Upper lobe of left lung (tissue), 6 donors: ENCODE results near the gene ULK1. TPM values are rescaled to one million over a fixed set of nuclear protein-coding genes. Genes with fewer than 3 reads are reported as not detected.

Source experiments
- ATAC-seq, 2 donors: fragments of 200-7000 bp; cut with Tn5 transposase; one replicate each; pipeline ENCODE4 v1.9.1; 2022; ENCODE audit warnings: mild to moderate bottlenecking in 2 of 2, moderate library complexity in 2 of 2; ENCODE audit not compliant: low FRiP score in 2 of 2
- DNase-seq, 2 donors: peaks; one replicate each; pipeline ENCODE4 v3.0.0-alpha.2; 2019 to 2020
- H3K27ac ChIP-seq, 4 donors: fragments of 200-600 bp; sonication (generic); one replicate each; pipeline ENCODE4 v1.5.1; 2016 to 2019
- H3K27me3 ChIP-seq, 4 donors: fragments of 200-600 bp; sonication (generic); one replicate each; pipeline ENCODE4 v1.5.1; 2017 to 2019
- H3K36me3 ChIP-seq, 4 donors: fragments of 200-600 bp; sonication (generic); one replicate each; pipeline ENCODE4 v1.5.1; 2016 to 2019
- H3K4me1 ChIP-seq, 4 donors: fragments of 200-600 bp; sonication (generic); one replicate each; pipeline ENCODE4 v1.5.1; 2018 to 2019
- H3K4me3 ChIP-seq, 4 donors: fragments of 200-600 bp; sonication (generic); one replicate each; pipeline ENCODE4 v1.5.1; 2017 to 2019; ENCODE audit warnings: mild to moderate bottlenecking in 2 of 4, moderate library complexity in 1 of 4
- H3K9me3 ChIP-seq, 4 donors: fragments of 200-600 bp; sonication (generic); one replicate each; pipeline ENCODE4 v1.5.1; 2018 to 2019
- CTCF ChIP-seq, 6 experiments: fragments of 450-650 bp in 4 of 6; fragments of 200-600 bp in 2 of 6; sonication (generic) in 2 of 6; IDR thresholded peaks; one replicate each; pipeline ENCODE4 v1.5.1; 2016 to 2019; ENCODE audit warnings: antibody characterized with exemption in 6 of 6
- EP300 ChIP-seq, 4 donors: sonication (generic); formaldehyde crosslinking; IDR thresholded peaks; one replicate each; pipeline ENCODE4 v1.5.1; 2017; ENCODE audit warnings: antibody characterized with exemption in 4 of 4, control low read depth in 2 of 4
- POLR2A ChIP-seq, 4 donors: fragments of 450-650 bp; IDR thresholded peaks; one replicate each; pipeline ENCODE4 v1.5.1; 2016 to 2017; ENCODE audit warnings: antibody characterized with exemption in 4 of 4, mild to moderate bottlenecking in 2 of 4
- POLR2AphosphoS5 ChIP-seq, 2 donors: sonication (generic); formaldehyde crosslinking; IDR thresholded peaks; one replicate each; pipeline ENCODE4 v1.5.1; 2017; ENCODE audit warnings: antibody characterized with exemption in 2 of 2
- WGBS, 2 donors: methylation state at CpG; one replicate each; pipeline ENCODE4 v1.1.5; 2017 to 2018; 5-methylcytosine and 5-hydroxymethylcytosine counted together
- total RNA-seq, 6 donors: library from RNA; depleted of rRNA in 4 of 6; stranded (reverse); fragments of >200 nt in 4 of 6; gene quantifications; one replicate each; pipeline versions ENCODE4 v1.1.0 to v1.2.1, GENCODE V29; 2016 to 2021
- donor health status: DM: no; HTN: no; CAD: no; lungs with moderate emphysema.
- donor health status: DM: no; HTN: yes; CAD: no; lungs with severe emphysema.

The ULK1 gene
- total RNA-seq, 6 donors from 2014 or later, result 6.8 to 93.2 (median 40.7) TPM

GRCh38 chr12:131915000-131915689, 20.7 kb downstream of the ULK1 start:
- Histone ChIP-seq H3K4me3 (no peak overlapping the region), H3K9me3 (no peaks in the 10 kb centered on the region), H3K36me3 (peaks cover 44 to 93% (median 82%) of the 10 kb centered on the region in 4 donors), H3K27me3 (no peaks in the 10 kb centered on the region), H3K27ac (no peak overlapping the region), H3K4me1 (peaks cover 7 to 11% (median 9%) of the 10 kb centered on the region in 4 donors)
- DNase-seq (peak in 1 of 2 donors; percentile 66), ATAC-seq (no peak)
- 92% methylated on average over 19 of the region's 20 CpGs for WGBS, 2 donors
- TF ChIP-seq EP300 (IDR thresholded peaks at IDR 0.05) (no peak), CTCF (IDR thresholded peaks at IDR 0.05) (no peak), POLR2A (IDR thresholded peaks at IDR 0.05) (no peak), POLR2AphosphoS5 (IDR thresholded peaks at IDR 0.05) (no peak)

GRCh38 chr12:131915823-131916222, 21.4 kb downstream of the ULK1 start:
- DNase-seq (peak in 1 of 2 donors; percentile 64), ATAC-seq (no peak)
- 95 to 100% methylated on average over 3 to 21 of the region's 21 CpGs for WGBS, 2 donors
- Histone ChIP-seq H3K36me3 (peaks cover 39 to 93% (median 82%) of the 10 kb centered on the region in 4 donors), H3K4me3 (no peak overlapping the region), H3K9me3 (no peaks in the 10 kb centered on the region), H3K4me1 (peaks cover 7 to 11% (median 9%) of the 10 kb centered on the region in 4 donors), H3K27ac (no peak overlapping the region), H3K27me3 (no peaks in the 10 kb centered on the region)
- TF ChIP-seq POLR2AphosphoS5 (IDR thresholded peaks at IDR 0.05) (no peak), CTCF (IDR thresholded peaks at IDR 0.05) (no peak), POLR2A (IDR thresholded peaks at IDR 0.05) (no peak), EP300 (IDR thresholded peaks at IDR 0.05) (no peak)

- H3K27ac ChIP-seq, result no peak overlapping the region
- H3K27me3 ChIP-seq, result no peaks in the 10 kb centered on the region
- peak in 1 of 2 donors; percentile 70 for DNase-seq
- H3K9me3 ChIP-seq, result no peaks in the 10 kb centered on the region
- H3K36me3 ChIP-seq, result peaks cover 35 to 93% (median 82%) of the 10 kb centered on the region in 4 donors
- TF ChIP-seq CTCF (IDR thresholded peaks at IDR 0.05) (no peak), POLR2AphosphoS5 (IDR thresholded peaks at IDR 0.05) (no peak), POLR2A (IDR thresholded peaks at IDR 0.05) (no peak), EP300 (IDR thresholded peaks at IDR 0.05) (no peak)
- no peak for ATAC-seq
- H3K4me3 ChIP-seq, result no peak overlapping the region
- H3K4me1 ChIP-seq, result peaks cover 7 to 11% (median 9%) of the 10 kb centered on the region in 4 donors
- 89 to 95% methylated on average over 12 to 30 of the region's 36 CpGs for WGBS, 2 donors
Observed at GRCh38 chr12:131916306-131917138, 22.1 kb downstream of the ULK1 start.

GRCh38 chr12:131917139-131917710, 22.8 kb downstream of the ULK1 start:
- TF ChIP-seq POLR2A (IDR thresholded peaks at IDR 0.05) (no peak), CTCF (IDR thresholded peaks at IDR 0.05) (no peak), EP300 (IDR thresholded peaks at IDR 0.05) (no peak), POLR2AphosphoS5 (IDR thresholded peaks at IDR 0.05) (no peak)
- H3K27me3 ChIP-seq, result no peaks in the 10 kb centered on the region
- H3K27ac ChIP-seq, result no peak overlapping the region
- H3K9me3 ChIP-seq, result no peaks in the 10 kb centered on the region
- DNase-seq (peak in 1 of 2 donors; percentile 86), ATAC-seq (no peak)
- no peak overlapping the region for H3K4me3 ChIP-seq
- H3K36me3 ChIP-seq, result peaks cover 32 to 93% (median 80%) of the 10 kb centered on the region in 4 donors
- WGBS, 2 donors, result 79 to 80% methylated on average over 2 to 20 of the region's 31 CpGs
- H3K4me1 ChIP-seq, result peaks cover 5 to 6% (median 6%) of the 10 kb centered on the region in 4 donors
